Bronchial epithelial cell (primary cell): ENCODE measurements around the gene NAP1L4. TPM values are rescaled to one million over a fixed set of nuclear protein-coding genes. Genes with fewer than 3 reads are reported as not detected.

Experiments
- DNase-seq: peaks from one replicate; pipeline ENCODE4 v3.0.0-alpha.2; 2010; ENCODE audit warnings: low read depth
- FAIRE-seq: peaks from 2 replicates; lab custom pipeline; 2011; peaks lifted over from hg19 to GRCh38; lab: Jason Lieb, UNC
- H3K27me3 ChIP-seq: 2 replicates; pipeline ENCODE4 v1.5.1; 2011; ENCODE audit warnings: low read length; ENCODE audit not compliant: control insufficient read depth, insufficient read depth
- H3K36me3 ChIP-seq: 2 replicates; pipeline ENCODE4 v1.5.1; 2011; ENCODE audit warnings: low read length; ENCODE audit not compliant: control insufficient read depth, insufficient read depth
- H3K4me3 ChIP-seq: 2 replicates; pipeline ENCODE4 v1.5.1; 2011; ENCODE audit warnings: mild to moderate bottlenecking, low read depth, low read length, control low read depth
- CTCF ChIP-seq: IDR thresholded peaks from 2 replicates; pipeline ENCODE4 v1.5.1; 2011; ENCODE audit warnings: mild to moderate bottlenecking, moderate library complexity, low read length, control low read depth, inconsistent platforms; ENCODE audit not compliant: insufficient read depth, severe bottlenecking
- total RNA-seq: library from RNA; depleted of rRNA; stranded (reverse); fragments of >200 nt; gene quantifications from 2 replicates; pipeline ENCODE4 v1.2.1, GENCODE V29; 2014

The NAP1L4 gene
- total RNA-seq, 1 donor from 2014 or later, result 101 TPM

GRCh38 chr11:3014943-3015342 is 22.8 kb upstream of the NAP1L4 start:
- H3K36me3 ChIP-seq, result peaks cover 61% of the 10 kb centered on the region
- no peak overlapping the region for H3K4me3 ChIP-seq
- DNase-seq (no peak), FAIRE-seq (no peak)
- TF ChIP-seq CTCF, result no peak
- H3K27me3 ChIP-seq, result no peaks in the 10 kb centered on the region

- no peak for TF ChIP-seq CTCF
- no peaks in the 10 kb centered on the region for H3K27me3 ChIP-seq
- peaks cover 65% of the 10 kb centered on the region for H3K36me3 ChIP-seq
- DNase-seq (peak; percentile 51), FAIRE-seq (no peak)
- no peak overlapping the region for H3K4me3 ChIP-seq
These were observed 22.2 kb upstream of the NAP1L4 start for GRCh38 chr11:3014057-3014938.

GRCh38 chr11:3011891-3012885 is 20.1 kb upstream of the NAP1L4 start:
- DNase-seq (no peak), FAIRE-seq (peak; percentile 68)
- peaks cover 57% of the 10 kb centered on the region for H3K36me3 ChIP-seq

GRCh38 chr11:3010521-3011275 is 18.6 kb upstream of the NAP1L4 start:
- peaks cover 48% of the 10 kb centered on the region for H3K36me3 ChIP-seq
- no peak for TF ChIP-seq CTCF
- DNase-seq, result no peak
- no peaks in the 10 kb centered on the region for H3K27me3 ChIP-seq
- no peak overlapping the region for H3K4me3 ChIP-seq
- no peak for FAIRE-seq

More at GRCh38 chr11:3011891-3012885, 20.1 kb upstream of the NAP1L4 start:
- TF ChIP-seq CTCF, result no peak
- H3K4me3 ChIP-seq, result no peak overlapping the region
- no peaks in the 10 kb centered on the region for H3K27me3 ChIP-seq

- TF ChIP-seq CTCF, result no peak
- Histone ChIP-seq H3K27me3 (no peaks in the 10 kb centered on the region), H3K36me3 (peaks cover 42% of the 10 kb centered on the region), H3K4me3 (no peak overlapping the region)
- DNase-seq (no peak), FAIRE-seq (peak; percentile 62)
These were observed 17.9 kb upstream of the NAP1L4 start for GRCh38 chr11:3010004-3010403.
